Measurements from ENCODE around the gene ZNF296. TPM values are rescaled to one million over a fixed set of nuclear protein-coding genes. Genes with fewer than 3 reads are reported as not detected.

ZNF296 gene
- total RNA-seq, 1 experiment from 2014 or later, result 9.2 TPM

GRCh38 chr19:45115809-45116615 lies 39.7 kb upstream of the ZNF296 start:
- no peak overlapping the region for H2AFZ ChIP-seq (ENCODE audit: low read depth, low read length, poor library complexity, severe bottlenecking)
- peaks cover 4 to 9% of the 10 kb centered on the region in 2 experiments; a peak in 1 of 4 replicates for H3K4me1 ChIP-seq (ENCODE audit: control insufficient read depth in 1 of 2, insufficient read depth in 2 of 2, low read length in 2 of 2)
- no peak overlapping the region for H3K4me3 ChIP-seq (replicated peaks in 1 of 2; ENCODE audit: low read depth in 1 of 2, low read length in 2 of 2)
- H3K79me2 ChIP-seq (ENCODE audit: insufficient read depth, low read length), result peaks cover 86% of the 10 kb centered on the region
- H3K9me2 ChIP-seq (ENCODE audit: insufficient read depth), result no peaks in the 10 kb centered on the region
- ChIA-PET CTCF (no interaction called here), POLR2A (no interaction called here), RAD21 (ENCODE audit: low non-redundant PET in 1 of 2, low total read pairs in 2 of 2, uncharacterized antibody in 2 of 2, unreplicated experiment in 2 of 2) (no interaction called here)
- H3K36me3 ChIP-seq (ENCODE audit: control insufficient read depth in 1 of 2, insufficient read depth in 2 of 2, low read length in 2 of 2), result no peaks in the 10 kb centered on the region
- ATAC-seq, result no peak
- no peak for DNase-seq (ENCODE audit: low read depth, low spot score)
- intact Hi-C loops (cut with micrococcal nuclease), result no loop called here
- H3K9ac ChIP-seq (ENCODE audit: low read length), result no peak overlapping the region
- no peak overlapping the region for H3K4me2 ChIP-seq (ENCODE audit: low read length)
- no peak overlapping the region for H3K27ac ChIP-seq (ENCODE audit: low read depth, low read length)
- no peak for TF ChIP-seq POLR2AphosphoS5 (IDR thresholded peaks at IDR 0.05; ENCODE audit: low read depth, low read length)
- TF ChIP-seq SIN3A (IDR thresholded peaks at IDR 0.05; ENCODE audit: low read depth), result no peak
- no peak for TF ChIP-seq EGR1 (IDR thresholded peaks at IDR 0.05; ENCODE audit: low read depth)
- TF ChIP-seq EZH2phosphoT487 (IDR thresholded peaks at IDR 0.05; ENCODE audit: borderline replicate concordance), result no peak
- TF ChIP-seq ZBTB33 (IDR thresholded peaks at IDR 0.05; ENCODE audit: extremely low read depth, insufficient replicate concordance, low read length), result no peak
- no peak for TF ChIP-seq ELF1 (IDR thresholded peaks at IDR 0.05; ENCODE audit: borderline replicate concordance, low read depth)
- no peak for TF ChIP-seq ATF3 (IDR thresholded peaks at IDR 0.05)
- TF ChIP-seq CEBPB (IDR thresholded peaks at IDR 0.05; ENCODE audit: low read depth), result no peak
- no peak for TF ChIP-seq POLR2A (IDR thresholded peaks at IDR 0.05; ENCODE audit: borderline replicate concordance, extremely low read depth, insufficient read depth, insufficient read length)
- no peak for TF ChIP-seq MAX (IDR thresholded peaks at IDR 0.05)
- no peak for TF ChIP-seq CBX3 (IDR thresholded peaks at IDR 0.05; ENCODE audit: low read depth)
- TF ChIP-seq YY1 (IDR thresholded peaks at IDR 0.05; ENCODE audit: extremely low read depth, insufficient replicate concordance, low read depth, low read length), result no peak
- TF ChIP-seq RAD21 (IDR thresholded peaks at IDR 0.05; ENCODE audit: low read depth), result no peak
- no peaks in the 10 kb centered on the region for H3K9me3 ChIP-seq (ENCODE audit: control insufficient read depth in 1 of 2, insufficient read depth in 1 of 2, low read depth in 1 of 2, low read length in 2 of 2)
- H3K27me3 ChIP-seq (ENCODE audit: insufficient read depth, low read length), result no peaks in the 10 kb centered on the region
- BruUV-seq (replicated peaks), result no TSS peak
- no peaks in the 10 kb centered on the region for H4K20me1 ChIP-seq (ENCODE audit: insufficient read depth)

Measured in HCT116 (cell line).